ENCODE results near the gene KATNBL1.
"Not testable (repeated sequence)": the region's sequence is repeated elsewhere in the genome, so short reads cannot be mapped to it uniquely, and the experiment has no call there.

The KATNBL1 gene

DNA sequence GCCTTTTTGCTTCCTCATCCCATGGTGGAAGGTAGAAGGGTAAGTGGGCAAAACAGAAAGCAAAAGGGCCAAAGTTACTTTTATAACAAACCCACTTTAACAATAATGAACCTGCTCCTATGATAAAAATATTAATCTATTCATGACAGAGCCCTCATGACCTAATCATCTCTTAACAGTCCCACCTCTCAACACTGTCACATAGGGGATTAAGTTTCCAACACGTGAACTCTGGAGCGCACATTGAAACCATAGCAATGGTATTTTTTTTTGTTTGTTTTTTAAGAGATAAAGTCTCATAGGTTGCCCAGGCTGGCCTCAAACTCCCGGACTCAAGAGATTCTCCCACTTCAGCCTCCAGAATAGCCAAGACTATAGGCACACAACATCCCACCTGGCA is 30.7 kb downstream of the KATNBL1 start:
- H3K9ac ChIP-seq (ENCODE audit: insufficient read length), result no peak overlapping the region
- no peak for DNase-seq (ENCODE audit: low read depth, low spot score)
- H3K27ac ChIP-seq, result no peak overlapping the region
- no peaks in the 10 kb centered on the region; the same call in 1 of the 2 replicates for H3K36me3 ChIP-seq (ENCODE audit: insufficient read depth, low read length)
- TF ChIP-seq EZH2 (IDR thresholded peaks at IDR 0.05), result no peak
- TF ChIP-seq POLR2AphosphoS5 (IDR thresholded peaks at IDR 0.05; ENCODE audit: borderline replicate concordance, low read depth, low read length), result no peak
- no peak for TF ChIP-seq FOXP2 (optimal IDR thresholded peaks at IDR 0.05; ENCODE audit: control extremely low read depth, extremely low read length, insufficient read depth)
- H3K9me3 ChIP-seq (ENCODE audit: low read depth, low read length), result peaks cover 4% of the 10 kb centered on the region; the same call in 1 of the 2 replicates
- no peak overlapping the region for H3K4me3 ChIP-seq

- DNase-seq (ENCODE audit: low read depth, low spot score); H3K4me3 ChIP-seq; H3K9ac ChIP-seq (ENCODE audit: insufficient read length); H3K9me3 ChIP-seq (ENCODE audit: low read depth, low read length); H3K27ac ChIP-seq: not testable (repeated sequence)
- peaks cover 24% of the 10 kb centered on the region for H3K36me3 ChIP-seq (ENCODE audit: insufficient read depth, low read length)
Measured at GRCh38 chr15:34165987-34166573, 43.8 kb downstream of the KATNBL1 start.

- DNase-seq (ENCODE audit: low read depth, low spot score), result no peak
- Histone ChIP-seq H3K36me3 (ENCODE audit: insufficient read depth, low read length) (peaks cover 39% of the 10 kb centered on the region), H3K27ac (no peak overlapping the region), H3K9ac (ENCODE audit: insufficient read length) (no peak overlapping the region), H3K9me3 (ENCODE audit: low read depth, low read length) (no peaks in the 10 kb centered on the region), H3K4me3 (no peak overlapping the region)
- TF ChIP-seq FOXP2 (optimal IDR thresholded peaks at IDR 0.05; ENCODE audit: control extremely low read depth, extremely low read length, insufficient read depth) (no peak), EZH2 (IDR thresholded peaks at IDR 0.05) (no peak), POLR2AphosphoS5 (IDR thresholded peaks at IDR 0.05; ENCODE audit: borderline replicate concordance, low read depth, low read length) (no peak)
Measured at GRCh38 chr15:34161329-34161963, 48.5 kb downstream of the KATNBL1 start.

DNA sequence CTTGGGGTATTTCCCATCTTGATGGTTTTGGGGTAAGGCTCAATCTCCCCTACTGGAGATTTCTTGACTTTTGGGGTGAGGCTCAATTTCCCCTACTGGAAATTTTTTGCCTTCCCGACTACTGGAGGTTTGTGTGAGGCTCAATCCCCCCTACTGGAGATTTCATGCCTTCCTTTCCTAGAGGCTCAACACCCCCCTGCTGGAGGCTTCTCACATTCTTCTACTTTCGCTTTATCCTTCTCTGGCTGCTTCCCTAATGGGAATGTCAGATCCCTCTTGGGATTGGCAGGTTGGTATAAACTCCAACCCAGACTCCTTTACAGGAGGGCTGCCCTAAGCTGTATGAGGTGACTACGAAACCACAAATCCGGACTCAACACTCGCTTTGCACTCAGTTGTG is 49.2 kb downstream of the KATNBL1 start:
- no peak overlapping the region for H3K27ac ChIP-seq
- no peak for DNase-seq (ENCODE audit: low read depth, low spot score)
- no peak overlapping the region for H3K9ac ChIP-seq (ENCODE audit: insufficient read length)
- H3K4me3 ChIP-seq, result no peak overlapping the region
- no peaks in the 10 kb centered on the region for H3K9me3 ChIP-seq (ENCODE audit: low read depth, low read length)
- peaks cover 46% of the 10 kb centered on the region for H3K36me3 ChIP-seq (ENCODE audit: insufficient read depth, low read length)
- TF ChIP-seq FOXP2 (optimal IDR thresholded peaks at IDR 0.05; ENCODE audit: control extremely low read depth, extremely low read length, insufficient read depth), result no peak
- no peak for TF ChIP-seq EZH2 (IDR thresholded peaks at IDR 0.05)
- TF ChIP-seq POLR2AphosphoS5 (IDR thresholded peaks at IDR 0.05; ENCODE audit: borderline replicate concordance, low read depth, low read length), result no peak

- Histone ChIP-seq H3K9ac (ENCODE audit: insufficient read length) (no peak overlapping the region), H3K27ac (no peak overlapping the region), H3K4me3 (no peak overlapping the region), H3K36me3 (ENCODE audit: insufficient read depth, low read length) (peaks cover 65% of the 10 kb centered on the region), H3K9me3 (ENCODE audit: low read depth, low read length) (peaks cover 4% of the 10 kb centered on the region; the same call in 1 of the 2 replicates)
- TF ChIP-seq FOXP2 (optimal IDR thresholded peaks at IDR 0.05; ENCODE audit: control extremely low read depth, extremely low read length, insufficient read depth) (no peak), POLR2AphosphoS5 (IDR thresholded peaks at IDR 0.05; ENCODE audit: borderline replicate concordance, low read depth, low read length) (no peak), EZH2 (IDR thresholded peaks at IDR 0.05) (no peak)
- DNase-seq (ENCODE audit: low read depth, low spot score), result no peak
Measured at GRCh38 chr15:34158355-34158754, 51.5 kb downstream of the KATNBL1 start.

GRCh38 chr15:34155859-34156258 is 54.0 kb downstream of the KATNBL1 start:
- TF ChIP-seq POLR2AphosphoS5 (IDR thresholded peaks at IDR 0.05; ENCODE audit: borderline replicate concordance, low read depth, low read length) (no peak), EZH2 (IDR thresholded peaks at IDR 0.05) (no peak), FOXP2 (optimal IDR thresholded peaks at IDR 0.05; ENCODE audit: control extremely low read depth, extremely low read length, insufficient read depth) (no peak)
- Histone ChIP-seq H3K36me3 (ENCODE audit: insufficient read depth, low read length) (peaks cover 59% of the 10 kb centered on the region), H3K9ac (ENCODE audit: insufficient read length) (no peak overlapping the region), H3K4me3 (no peak overlapping the region), H3K9me3 (ENCODE audit: low read depth, low read length) (peaks cover 4% of the 10 kb centered on the region; the same call in 1 of the 2 replicates), H3K27ac (no peak overlapping the region)
- DNase-seq (ENCODE audit: low read depth, low spot score), result no peak

GRCh38 chr15:34154725-34155204 is 55.1 kb downstream of the KATNBL1 start:
- H3K27ac ChIP-seq, result no peak overlapping the region
- no peak overlapping the region for H3K9ac ChIP-seq (ENCODE audit: insufficient read length)

DNA sequence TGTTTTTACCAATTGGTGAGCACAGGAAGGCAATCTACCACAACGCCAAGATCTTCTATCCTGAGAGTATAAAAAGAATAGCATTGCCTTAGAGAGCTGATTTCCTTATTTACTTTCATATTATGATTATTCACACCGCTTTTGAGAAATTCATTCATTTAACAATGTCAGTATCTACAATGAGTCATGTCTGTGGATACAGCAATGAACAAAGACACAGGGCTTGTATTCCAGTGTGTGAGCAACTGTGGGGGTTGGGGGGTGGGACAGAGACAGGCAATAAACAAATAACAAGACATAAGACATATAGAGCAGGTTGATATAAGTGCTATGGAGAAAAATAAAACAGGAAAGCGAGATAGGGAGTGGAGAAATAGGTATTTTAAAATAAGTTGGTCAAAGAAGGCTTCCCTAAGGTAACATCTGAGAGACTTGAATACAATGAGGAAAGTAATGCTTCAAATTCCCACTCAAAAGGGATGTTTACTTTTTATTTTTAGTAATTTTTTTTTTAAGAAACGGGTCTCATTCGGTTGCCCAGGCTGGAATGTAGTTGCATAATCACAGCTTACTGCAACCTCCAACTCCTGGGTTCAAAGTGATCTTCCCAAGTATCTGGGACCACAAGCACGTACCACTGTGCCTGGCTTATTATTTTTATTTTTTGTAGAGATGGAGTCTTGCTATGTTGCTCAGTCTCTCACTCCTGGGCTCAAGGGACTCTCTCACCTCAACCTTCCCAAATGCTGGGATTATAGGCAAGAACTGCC is 62.3 kb downstream of the KATNBL1 start:
- Histone ChIP-seq H3K36me3 (ENCODE audit: insufficient read depth, low read length) (peaks cover 41% of the 10 kb centered on the region), H3K9me3 (ENCODE audit: low read depth, low read length) (no peaks in the 10 kb centered on the region), H3K9ac (ENCODE audit: insufficient read length) (no peak overlapping the region), H3K27ac (no peak overlapping the region), H3K4me3 (no peak overlapping the region)
- TF ChIP-seq FOXP2 (optimal IDR thresholded peaks at IDR 0.05; ENCODE audit: control extremely low read depth, extremely low read length, insufficient read depth) (no peak), POLR2AphosphoS5 (IDR thresholded peaks at IDR 0.05; ENCODE audit: borderline replicate concordance, low read depth, low read length) (no peak), EZH2 (IDR thresholded peaks at IDR 0.05) (no peak)
- DNase-seq (ENCODE audit: low read depth, low spot score), result no peak

More at GRCh38 chr15:34154725-34155204, 55.1 kb downstream of the KATNBL1 start:
- TF ChIP-seq POLR2AphosphoS5 (IDR thresholded peaks at IDR 0.05; ENCODE audit: borderline replicate concordance, low read depth, low read length) (no peak), EZH2 (IDR thresholded peaks at IDR 0.05) (no peak), FOXP2 (optimal IDR thresholded peaks at IDR 0.05; ENCODE audit: control extremely low read depth, extremely low read length, insufficient read depth) (no peak)
- Histone ChIP-seq H3K4me3 (no peak overlapping the region), H3K36me3 (ENCODE audit: insufficient read depth, low read length) (peaks cover 56% of the 10 kb centered on the region), H3K9me3 (ENCODE audit: low read depth, low read length) (peaks cover 4% of the 10 kb centered on the region; the same call in 1 of the 2 replicates)
- no peak for DNase-seq (ENCODE audit: low read depth, low spot score)

All from SK-N-MC (cell line).